HepG2 (cell line): ENCODE results near the gene RPLP2. TPM values are rescaled to one million over a fixed set of nuclear protein-coding genes. Genes with fewer than 3 reads are reported as not detected.

ENCODE experiments used
- DMAP1 ChIP-seq: IDR thresholded peaks from 2 replicates; pipeline ENCODE4 v1.6.1; 2016
- DRAP1 ChIP-seq: IDR thresholded peaks from 2 replicates; pipeline ENCODE4 v1.6.1; 2016; ENCODE audit warnings: missing genetic modification reagents, missing compliant biosample characterization
- ELK4 ChIP-seq: sonication (generic); formaldehyde crosslinking; IDR thresholded peaks from 2 replicates; pipeline ENCODE4 v1.9.0; 2021; ENCODE audit warnings: missing genetic modification reagents, borderline replicate concordance
- HOXA3 ChIP-seq: sonication (generic); formaldehyde crosslinking; IDR thresholded peaks from 2 replicates; pipeline ENCODE4 v1.5.0; 2020; ENCODE audit warnings: missing genetic modification reagents
- KDM5A ChIP-seq: fragments of 200-600 bp; sonication (generic); IDR thresholded peaks from 2 replicates; pipeline ENCODE4 v1.7.0; 2018; ENCODE audit warnings: antibody characterized with exemption, mild to moderate bottlenecking, low read length, borderline replicate concordance
- KLF15 ChIP-seq: sonication (generic); formaldehyde crosslinking; IDR thresholded peaks from 2 replicates; pipeline ENCODE4 v1.8.1; 2023; ENCODE audit warnings: borderline replicate concordance, mild to moderate bottlenecking, inconsistent platforms, missing genetic modification reagents, mixed read lengths
- MIXL1 ChIP-seq: IDR thresholded peaks from 2 replicates; pipeline ENCODE4 v1.6.1; 2016
- MTERF4 ChIP-seq: sonication (generic); formaldehyde crosslinking; IDR thresholded peaks from 2 replicates; pipeline ENCODE4 v1.8.0; 2023; ENCODE audit warnings: mild to moderate bottlenecking, missing genetic modification reagents
- NFKB2 ChIP-seq: sonication (generic); formaldehyde crosslinking; IDR thresholded peaks from 2 replicates; pipeline ENCODE4 v1.4.0; 2020; ENCODE audit warnings: missing genetic modification reagents, borderline replicate concordance
- PBX3 ChIP-seq: sonication (generic); formaldehyde crosslinking; IDR thresholded peaks from 2 replicates; pipeline ENCODE4 v1.8.1; 2023; ENCODE audit warnings: missing genetic modification reagents, inconsistent platforms, borderline replicate concordance
- PCBP1 ChIP-seq: fragments of 200-400 bp; formaldehyde crosslinking; IDR thresholded peaks from 2 replicates; pipeline ENCODE4 v1.6.1; 2017; ENCODE audit warnings: mild to moderate bottlenecking, low read depth, low read length, borderline replicate concordance
- RORA ChIP-seq: sonication (generic); formaldehyde crosslinking; IDR thresholded peaks from 2 replicates; pipeline ENCODE4 v1.5.0; 2020; ENCODE audit warnings: mild to moderate bottlenecking, missing genetic modification reagents, moderate library complexity
- TIGD3 ChIP-seq: sonication (generic); formaldehyde crosslinking; IDR thresholded peaks from 2 replicates; pipeline ENCODE4 v1.5.1; 2020; ENCODE audit warnings: mild to moderate bottlenecking, missing genetic modification reagents, borderline replicate concordance
- ZIK1 ChIP-seq: sonication (generic); formaldehyde crosslinking; IDR thresholded peaks from 2 replicates; pipeline ENCODE4 v1.5.0; 2020; ENCODE audit warnings: mild to moderate bottlenecking, low read depth, missing genetic modification reagents, borderline replicate concordance
- ZNF280B ChIP-seq: sonication (generic); formaldehyde crosslinking; IDR thresholded peaks from 2 replicates; pipeline ENCODE4 v1.5.0; 2020; ENCODE audit warnings: missing genetic modification reagents, mild to moderate bottlenecking, borderline replicate concordance
- ZNF598 ChIP-seq: sonication (generic); formaldehyde crosslinking; IDR thresholded peaks from 2 replicates; pipeline ENCODE4 v1.5.1; 2020; ENCODE audit warnings: mild to moderate bottlenecking, missing genetic modification reagents, borderline replicate concordance
- ZNF691 ChIP-seq: sonication (generic); formaldehyde crosslinking; IDR thresholded peaks from 2 replicates; pipeline ENCODE4 v1.4.0; 2020; ENCODE audit warnings: missing genetic modification reagents, low read depth, mild to moderate bottlenecking, borderline replicate concordance
- ZNF75D ChIP-seq: sonication (generic); formaldehyde crosslinking; IDR thresholded peaks from 2 replicates; pipeline ENCODE4 v1.8.1; 2023; ENCODE audit warnings: missing genetic modification reagents, mild to moderate bottlenecking, borderline replicate concordance
- polyA plus RNA-seq, 8 experiments: library from polyadenylated mRNA; depleted of rRNA in 3 of 8; stranded (reverse) in 7 of 8; unstranded in 1 of 8; fragments of >200 nt; fragmentation: Illumina TruSeq in 4 of 8; extraction: Trizol in 4 of 8; gene quantifications; 2 replicates each; pipeline versions ENCODE4 v1.2.1 to v1.2.3, GENCODE V29; 2011 to 2016; ENCODE audit warnings: low read depth in 4 of 8, missing spikeins in 1 of 8, mixed read lengths in 1 of 8; ENCODE audit not compliant: insufficient read depth in 1 of 8
- total RNA-seq, 5 experiments: library from RNA; depleted of rRNA; stranded (reverse); fragments of >200 nt; fragmentation: Illumina TruSeq; extraction: Trizol; gene quantifications; 2 replicates each; pipeline ENCODE4 v1.2.3, GENCODE V29; 2016; ENCODE audit warnings: low read depth in 1 of 5

RPLP2 gene
- total and polyA plus RNA-seq, 2 of the 13 experiments (the other 11 are each of a cell fraction or from before 2014, with no cell fraction given), result 978 to 2,106 TPM

GRCh38 chr11:848380-848931 is 38.7 kb downstream of the RPLP2 start (continued):
- TF ChIP-seq MIXL1 (CRISPR knock-in tag) (no peak), ZNF691 (no peak), TIGD3 (CRISPR knock-in tag) (no peak), KDM5A (no peak), ZNF598 (CRISPR knock-in tag) (no peak), NFKB2 (0 out of 2 replicates have a peak, but pooled peaks have one; percentile 21), RORA (CRISPR knock-in tag) (no peak), KLF15 (CRISPR knock-in tag) (no peak), ZNF280B (no peak), ELK4 (CRISPR knock-in tag) (no peak), DRAP1 (CRISPR knock-in tag) (no peak), ZIK1 (CRISPR knock-in tag) (no peak), PBX3 (no peak), ZNF75D (CRISPR knock-in tag) (no peak), DMAP1 (CRISPR knock-in tag) (no peak), PCBP1 (0 out of 2 replicates have a peak, but pooled peaks have one; percentile 27), HOXA3 (CRISPR knock-in tag) (no peak), MTERF4 (no peak)
